CD4-positive, alpha-beta T cell (primary cell): Measurements from ENCODE around the gene RASA2. TPM values are rescaled to one million over a fixed set of nuclear protein-coding genes. Genes with fewer than 3 reads are reported as not detected.

ENCODE experiments used
- ATAC-seq: fragments of 200-7000 bp; cut with Tn5 transposase; one replicate; pipeline ENCODE4 v1.10.0; 2022; ENCODE audit warnings: mild to moderate bottlenecking; ENCODE audit not compliant: poor library complexity
- CTCF ChIA-PET: fragments of 350-600 bp; sonication (Branson Sonifier 250); formaldehyde crosslinking; loops from one replicate; lab custom pipeline; 2021; ENCODE audit warnings: antibody characterized with exemption, inconsistent platforms; lab: Charles Lee
- POLR2A ChIA-PET: fragments of 350-600 bp; sonication (Branson Sonifier 250); formaldehyde crosslinking; loops from one replicate; lab custom pipeline; 2021; ENCODE audit warnings: antibody characterized with exemption, inconsistent platforms; lab: Charles Lee
- DNase-seq, 14 experiments: peaks; one replicate each; pipeline ENCODE4 v3.0.0-alpha.2; 2013 to 2020; ENCODE audit warnings: mixed read lengths in 2 of 14
- H3K27ac ChIP-seq, 2 donors: one replicate each; pipeline versions ENCODE4 v1.5.1 to v1.7.0; 2013; ENCODE audit warnings: low read length in 2 of 2, low read depth in 1 of 2, mild to moderate bottlenecking in 1 of 2
- H3K27me3 ChIP-seq, 2 experiments: 1 replicate in 1 of 2; 2 replicates in 1 of 2; pipeline versions ENCODE4 v1.6.1 to v1.7.0; 2013; ENCODE audit warnings: low read length in 2 of 2, control low read depth in 1 of 2, mild to moderate bottlenecking in 1 of 2, moderate library complexity in 1 of 2; ENCODE audit not compliant: insufficient read depth in 2 of 2, control insufficient read depth in 1 of 2
- H3K36me3 ChIP-seq: one replicate; pipeline ENCODE4 v1.6.1; 2013; ENCODE audit warnings: low read length, control low read depth; ENCODE audit not compliant: insufficient read depth
- H3K4me1 ChIP-seq: one replicate; pipeline ENCODE4 v1.6.1; 2013; ENCODE audit warnings: low read length, control low read depth; ENCODE audit not compliant: insufficient read depth
- H3K4me3 ChIP-seq: one replicate; pipeline ENCODE4 v1.5.1; 2013; ENCODE audit warnings: mild to moderate bottlenecking, low read length, moderate library complexity
- H3K9me3 ChIP-seq, 2 experiments: 1 replicate in 1 of 2; 2 replicates in 1 of 2; pipeline versions ENCODE4 v1.6.1 to v1.7.0; 2013; ENCODE audit warnings: low read length in 2 of 2, mild to moderate bottlenecking in 2 of 2, control low read depth in 1 of 2, moderate library complexity in 1 of 2; ENCODE audit not compliant: control insufficient read depth in 1 of 2, insufficient read depth in 1 of 2
- H3K27ac Mint-ChIP-seq: one replicate; pipeline ENCODE4 v1.8.0; 2020; ENCODE audit warnings: mixed read lengths
- H3K27me3 Mint-ChIP-seq: one replicate; pipeline ENCODE4 v1.8.0; 2021; ENCODE audit warnings: mixed read lengths
- H3K36me3 Mint-ChIP-seq: one replicate; pipeline ENCODE4 v1.8.0; 2021; ENCODE audit warnings: low read depth, mixed read lengths
- H3K4me1 Mint-ChIP-seq: one replicate; pipeline ENCODE4 v1.8.0; 2021; ENCODE audit warnings: low read depth, mixed read lengths
- H3K4me3 Mint-ChIP-seq: one replicate; pipeline ENCODE4 v1.8.0; 2020; ENCODE audit warnings: mild to moderate bottlenecking, mixed read lengths
- H3K9me3 Mint-ChIP-seq: one replicate; pipeline ENCODE4 v1.8.0; 2020; ENCODE audit warnings: mixed read lengths
- intact Hi-C, 2 experiments: fragments of 100-400 bp; cut with DNase I in 1 of 2; cut with micrococcal nuclease in 1 of 2; formaldehyde crosslinking; loops; one replicate each; pipeline versions ENCODE4 v1.15.1 to v1.9.0; 2023 to 2025; cut with DNase I, micrococcal nuclease
- total RNA-seq, 174 experiments: library from RNA in 2 of 174; stranded (reverse) in 2 of 174; gene quantifications; one replicate each; pipeline ENCODE4 v1.2.3 and lab custom pipeline; 2021 to 2026
- TF ChIP-seq, protein P1 (sequence below): fragments of 200-600 bp; IDR thresholded peaks from one replicate; pipeline ENCODE4 v1.8.0; 2022; ENCODE audit warnings: antibody characterized with exemption, mild to moderate bottlenecking

RASA2 gene
- total RNA-seq, 2 experiments from 2014 or later: 96.1 to 96.4 TPM

DNA sequence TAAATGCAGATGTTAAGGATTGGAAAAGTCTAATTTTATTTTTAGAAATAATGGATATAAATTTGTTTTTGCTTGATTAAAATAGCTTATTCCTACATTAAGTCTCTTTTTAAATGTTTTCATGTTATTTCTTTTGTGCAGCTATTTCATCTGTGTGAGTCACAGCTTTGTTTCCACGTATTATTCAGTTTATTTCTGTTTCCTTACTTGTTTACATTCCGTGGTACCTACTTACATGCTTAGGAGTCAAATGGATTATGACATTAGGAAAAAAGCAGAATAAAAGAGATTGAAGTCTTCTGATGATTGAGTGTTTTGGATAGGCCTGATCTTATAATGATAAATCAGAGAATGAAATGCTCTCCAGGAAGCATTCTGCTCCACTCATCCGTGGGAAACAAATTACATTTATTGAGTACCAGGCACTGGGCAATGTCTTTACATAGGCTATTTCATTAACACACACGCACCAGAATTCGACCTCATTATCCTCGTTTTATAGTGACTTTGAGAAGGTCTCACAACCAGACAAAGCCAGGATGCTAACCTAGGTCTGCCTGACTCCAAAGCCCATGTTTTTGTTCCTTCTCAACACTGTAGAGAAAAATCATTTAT, 38.1 kb upstream of the RASA2 start:
- Mint-ChIP-seq H3K36me3 (peaks cover 40% of the 10 kb centered on the region), H3K9me3 (no peaks in the 10 kb centered on the region), H3K4me1 (peaks cover 5% of the 10 kb centered on the region), H3K4me3 (no peak overlapping the region), H3K27me3 (no peaks in the 10 kb centered on the region), H3K27ac (no peak overlapping the region)
- Histone ChIP-seq H3K36me3 (peaks cover 29% of the 10 kb centered on the region), H3K27ac (no peak overlapping the region), H3K4me1 (peaks cover 7% of the 10 kb centered on the region), H3K4me3 (no peak overlapping the region), H3K9me3 (no peaks in the 10 kb centered on the region), H3K27me3 (no peaks in the 10 kb centered on the region)
- TF ChIP-seq, protein P1, sequence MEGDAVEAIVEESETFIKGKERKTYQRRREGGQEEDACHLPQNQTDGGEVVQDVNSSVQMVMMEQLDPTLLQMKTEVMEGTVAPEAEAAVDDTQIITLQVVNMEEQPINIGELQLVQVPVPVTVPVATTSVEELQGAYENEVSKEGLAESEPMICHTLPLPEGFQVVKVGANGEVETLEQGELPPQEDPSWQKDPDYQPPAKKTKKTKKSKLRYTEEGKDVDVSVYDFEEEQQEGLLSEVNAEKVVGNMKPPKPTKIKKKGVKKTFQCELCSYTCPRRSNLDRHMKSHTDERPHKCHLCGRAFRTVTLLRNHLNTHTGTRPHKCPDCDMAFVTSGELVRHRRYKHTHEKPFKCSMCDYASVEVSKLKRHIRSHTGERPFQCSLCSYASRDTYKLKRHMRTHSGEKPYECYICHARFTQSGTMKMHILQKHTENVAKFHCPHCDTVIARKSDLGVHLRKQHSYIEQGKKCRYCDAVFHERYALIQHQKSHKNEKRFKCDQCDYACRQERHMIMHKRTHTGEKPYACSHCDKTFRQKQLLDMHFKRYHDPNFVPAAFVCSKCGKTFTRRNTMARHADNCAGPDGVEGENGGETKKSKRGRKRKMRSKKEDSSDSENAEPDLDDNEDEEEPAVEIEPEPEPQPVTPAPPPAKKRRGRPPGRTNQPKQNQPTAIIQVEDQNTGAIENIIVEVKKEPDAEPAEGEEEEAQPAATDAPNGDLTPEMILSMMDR: no peak
- intact Hi-C loops: no loop called here
- no peak for DNase-seq
- ChIA-PET POLR2A (interaction anchor here (1.0 to 2.3 kb wide), 3 partner anchors 22 to 217 kb away, joined by 3 to 6 read pairs (median 4); partner anchors contain the start of gene PXYLP1), CTCF (interaction anchor here (1.0 to 1.8 kb wide), 3 partner anchors 12 to 137 kb away, joined by 4 to 5 read pairs (median 5); no protein-coding TSS in a partner anchor)
- no peak for ATAC-seq

DNA sequence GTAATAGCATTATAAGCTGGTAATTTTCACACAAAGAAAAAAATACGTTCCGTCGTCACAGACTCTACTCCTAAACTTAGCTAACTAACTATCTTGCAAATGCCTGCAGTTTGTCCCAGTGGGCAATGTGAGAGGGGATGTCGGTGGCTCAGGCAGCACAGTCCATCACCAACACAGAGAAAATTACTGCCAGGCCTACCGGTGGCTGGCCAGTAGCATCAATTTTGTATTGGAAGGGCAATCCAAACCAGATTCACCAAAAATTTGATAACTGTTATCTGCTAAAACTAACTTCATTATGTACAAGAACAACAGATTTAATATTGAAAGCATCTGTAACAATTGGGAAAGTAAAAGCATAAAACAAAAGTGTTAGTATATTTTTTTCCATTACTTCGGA, 37.4 kb upstream of the RASA2 start:
- no peaks in the 10 kb centered on the region for H3K27me3 Mint-ChIP-seq
- intact Hi-C loops: no loop called here
- POLR2A ChIA-PET: interaction anchor here (1.0 to 2.3 kb wide), 3 partner anchors 23 to 218 kb away, joined by 3 to 6 read pairs (median 4); partner anchors contain the start of gene PXYLP1

DNA sequence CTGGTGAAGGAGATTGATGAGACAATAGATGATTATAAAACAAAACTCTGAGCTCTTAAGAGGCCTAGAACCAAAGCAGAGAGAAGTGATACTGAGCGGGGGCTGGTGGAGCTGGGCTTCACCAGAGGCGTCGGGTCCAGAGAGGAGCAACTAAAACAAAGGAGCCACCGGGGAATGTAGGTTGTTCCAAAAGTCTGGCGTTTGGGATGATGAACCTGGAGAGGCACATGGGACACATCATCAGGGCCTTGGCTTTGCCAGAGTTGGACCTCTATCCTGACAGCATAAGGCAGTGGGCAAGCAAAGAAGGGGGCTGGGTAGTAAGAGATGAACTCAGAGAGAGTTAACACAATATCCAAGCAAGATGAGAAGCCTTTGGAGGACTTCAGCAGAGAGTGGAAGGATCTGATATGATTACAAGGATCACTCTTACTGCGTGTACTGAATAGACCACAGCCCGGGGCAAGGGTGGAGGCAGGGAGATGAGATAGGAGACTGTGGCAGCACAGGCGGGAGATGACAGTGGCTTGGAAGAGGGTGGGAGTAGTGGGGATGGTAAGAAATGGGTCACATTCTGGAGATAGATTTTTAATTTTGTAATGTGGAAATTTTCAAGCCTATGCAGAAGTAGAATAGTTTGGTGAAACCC, 36.0 kb upstream of the RASA2 start:
- Histone ChIP-seq H3K4me3 (no peak overlapping the region), H3K9me3 (no peaks in the 10 kb centered on the region), H3K27me3 (no peaks in the 10 kb centered on the region), H3K36me3 (peaks cover 10% of the 10 kb centered on the region), H3K27ac (no peak overlapping the region), H3K4me1 (peaks cover 14% of the 10 kb centered on the region)
- H3K36me3 Mint-ChIP-seq: peaks cover 18% of the 10 kb centered on the region
- no peak overlapping the region for H3K4me3 Mint-ChIP-seq
- TF ChIP-seq, protein P1: no peak
- DNase-seq (no peak), ATAC-seq (no peak)
- intact Hi-C loops: loop anchor here (1.0 to 10.0 kb wide), 5 partner anchors 140 to 834 kb away; partner anchors contain the start of gene PXYLP1 (in 1 of the 2)
- H3K9me3 Mint-ChIP-seq: no peaks in the 10 kb centered on the region
- POLR2A ChIA-PET: interaction anchor here (2.3 kb wide), 1 partner anchor 139 kb away, joined by 6 read pairs; no protein-coding TSS in a partner anchor
- peak overlapping the region; percentile 19 for H3K27ac Mint-ChIP-seq
- CTCF ChIA-PET: interaction anchor here (0.7 kb wide), 1 partner anchor 18 kb away, joined by 3 read pairs; no protein-coding TSS in a partner anchor
- peaks cover 14% of the 10 kb centered on the region for H3K4me1 Mint-ChIP-seq
- H3K27me3 Mint-ChIP-seq: no peaks in the 10 kb centered on the region

More for the DNA sequence above, 37.4 kb upstream of the RASA2 start:
- no peak overlapping the region for H3K4me3 Mint-ChIP-seq
- Histone ChIP-seq H3K27me3 (no peaks in the 10 kb centered on the region), H3K9me3 (no peaks in the 10 kb centered on the region), H3K4me3 (no peak overlapping the region), H3K36me3 (peaks cover 21% of the 10 kb centered on the region), H3K27ac (no peak overlapping the region), H3K4me1 (peaks cover 7% of the 10 kb centered on the region)
- no peak for DNase-seq
- ATAC-seq: no peak
- H3K36me3 Mint-ChIP-seq: peaks cover 33% of the 10 kb centered on the region
- H3K4me1 Mint-ChIP-seq: peaks cover 6% of the 10 kb centered on the region
- peak overlapping the region; percentile 37 for H3K27ac Mint-ChIP-seq
- H3K9me3 Mint-ChIP-seq: no peaks in the 10 kb centered on the region
- CTCF ChIA-PET: interaction anchor here (1.0 to 1.8 kb wide), 2 partner anchors 11 to 79 kb away, joined by 4 to 5 read pairs; no protein-coding TSS in a partner anchor
- TF ChIP-seq, protein P1: no peak
